H1 (cell line): ENCODE measurements around the gene DEXI. TPM values are rescaled to one million over a fixed set of nuclear protein-coding genes. Genes with fewer than 3 reads are reported as not detected.

Experiments used
- CTCF ChIA-PET: fragments of 300-600 bp; sonication (Branson Sonifier 250); formaldehyde crosslinking; loops from one replicate; lab custom pipeline; 2021; ENCODE audit not compliant: partially characterized antibody; lab: Charles Lee
- POLR2A ChIA-PET: fragments of 300-600 bp; sonication (Branson Sonifier 250); formaldehyde crosslinking; loops from one replicate; lab custom pipeline; 2021; ENCODE audit warnings: inconsistent platforms; ENCODE audit not compliant: partially characterized antibody; lab: Charles Lee
- DNase-seq, 2 experiments: peaks; one replicate each; pipeline versions ENCODE4 v3.0.0 to v3.0.0-alpha.2; 2010 to 2022; ENCODE audit warnings: low spot score in 2 of 2, low read depth in 1 of 2, mixed read lengths in 1 of 2
- FAIRE-seq: peaks from 2 replicates; lab custom pipeline; 2011; peaks lifted over from hg19 to GRCh38; lab: Jason Lieb, UNC
- H2AFZ ChIP-seq: 2 replicates; pipeline ENCODE4 v1.8.1; 2012; ENCODE audit warnings: low read length, inconsistent platforms
- H2AK5ac ChIP-seq: 2 replicates; pipeline ENCODE4 v1.6.1; 2013; ENCODE audit warnings: low read depth, low read length
- H2BK120ac ChIP-seq: replicated peaks from 2 replicates; pipeline ENCODE3; 2013; ENCODE audit warnings: low read depth, low read length, inconsistent platforms
- H2BK12ac ChIP-seq: 2 replicates; pipeline ENCODE4 v1.6.1; 2013; ENCODE audit warnings: low read depth, low read length
- H2BK15ac ChIP-seq: 2 replicates; pipeline ENCODE4 v1.6.1; 2013; ENCODE audit warnings: low read length
- H2BK20ac ChIP-seq: 2 replicates; pipeline ENCODE4 v1.6.1; 2013; ENCODE audit warnings: low read length
- H2BK5ac ChIP-seq: 2 replicates; pipeline ENCODE4 v1.6.1; 2013; ENCODE audit warnings: low read depth, low read length
- H3K14ac ChIP-seq: 2 replicates; pipeline ENCODE4 v1.6.1; 2013; ENCODE audit warnings: inconsistent platforms; ENCODE audit not compliant: insufficient read length
- H3K18ac ChIP-seq: 2 replicates; pipeline ENCODE4 v1.6.1; 2013; ENCODE audit warnings: low read length; ENCODE audit errors: extremely low read depth
- H3K23ac ChIP-seq: 2 replicates; pipeline ENCODE4 v1.6.1; 2013; ENCODE audit warnings: inconsistent platforms; ENCODE audit not compliant: insufficient read length
- H3K23me2 ChIP-seq: 2 replicates; pipeline ENCODE4 v1.6.1; 2013; ENCODE audit warnings: low read depth, low read length
- H3K27ac ChIP-seq: 2 replicates; pipeline ENCODE4 v1.6.1; 2011; ENCODE audit warnings: low read depth, low read length, inconsistent platforms
- H3K27me3 ChIP-seq, 4 experiments: replicated peaks in 1 of 4; 1 replicate in 1 of 4; 2 replicates in 3 of 4; pipeline versions ENCODE4 v1.6.1 to v1.8.1; 2011 to 2013; ENCODE audit warnings: low read length in 3 of 4, mild to moderate bottlenecking in 3 of 4, inconsistent platforms in 2 of 4, mixed read lengths in 2 of 4, moderate library complexity in 1 of 4; ENCODE audit not compliant: control insufficient read depth in 3 of 4, insufficient read depth in 3 of 4; ENCODE audit errors: extremely low read depth in 1 of 4
- H3K36me3 ChIP-seq, 4 experiments: 2 replicates each; pipeline versions ENCODE4 v1.6.1 to v1.8.1; 2011 to 2013; ENCODE audit warnings: mild to moderate bottlenecking in 4 of 4, low read length in 3 of 4, moderate library complexity in 2 of 4, control low read depth in 1 of 4, inconsistent platforms in 1 of 4; ENCODE audit not compliant: insufficient read depth in 4 of 4, control insufficient read depth in 2 of 4
- H3K4ac ChIP-seq: replicated peaks from 2 replicates; pipeline ENCODE3; 2013; ENCODE audit warnings: low read length, low read depth, mixed read lengths, inconsistent platforms; ENCODE audit not compliant: insufficient read length
- H3K4me1 ChIP-seq, 4 experiments: replicated peaks in 1 of 4; 1 replicate in 1 of 4; 2 replicates in 3 of 4; pipeline versions ENCODE4 v1.6.1 to v1.8.1; 2011 to 2013; ENCODE audit warnings: low read length in 3 of 4, inconsistent platforms in 2 of 4, mixed read lengths in 1 of 4; ENCODE audit not compliant: insufficient read depth in 4 of 4, control insufficient read depth in 3 of 4
- H3K4me2 ChIP-seq, 2 experiments: 2 replicates each; pipeline versions ENCODE4 v1.6.1 to v1.8.1; 2011 to 2013; ENCODE audit warnings: low read depth in 2 of 2, low read length in 2 of 2, control low read depth in 1 of 2, inconsistent platforms in 1 of 2, mild to moderate bottlenecking in 1 of 2; ENCODE audit not compliant: insufficient read depth in 1 of 2
- H3K4me3 ChIP-seq, 4 experiments: fragments of 200-600, 300-600 bp in 1 of 4; sonication (generic), shearing (Covaris generic), sonication (Bioruptor Twin) in 1 of 4; 2 replicates each; pipeline versions ENCODE4 v1.5.1 to v1.8.1; 2011 to 2016; ENCODE audit warnings: low read length in 4 of 4, low read depth in 3 of 4, control low read depth in 2 of 4, inconsistent platforms in 2 of 4, mild to moderate bottlenecking in 2 of 4, mixed read lengths in 1 of 4, moderate library complexity in 1 of 4; ENCODE audit not compliant: insufficient read depth in 2 of 4; ENCODE audit errors: extremely low read depth in 1 of 4
- H3K56ac ChIP-seq: replicated peaks from 2 replicates; pipeline ENCODE3; 2013; ENCODE audit warnings: low read depth, mild to moderate bottlenecking, mixed read lengths, low read length, inconsistent platforms; ENCODE audit not compliant: insufficient read length
- H3K79me1 ChIP-seq: 2 replicates; pipeline ENCODE4 v1.6.1; 2013; ENCODE audit warnings: low read depth, low read length, control low read depth
- H3K79me2 ChIP-seq, 2 experiments: 2 replicates each; pipeline versions ENCODE4 v1.6.1 to v1.8.1; 2012 to 2013; ENCODE audit warnings: low read length in 2 of 2, mild to moderate bottlenecking in 2 of 2, inconsistent platforms in 1 of 2; ENCODE audit not compliant: insufficient read depth in 2 of 2, control insufficient read depth in 1 of 2
- H3K9ac ChIP-seq, 4 experiments: replicated peaks in 1 of 4; 1 replicate in 1 of 4; 2 replicates in 3 of 4; pipeline versions ENCODE4 v1.6.1 to v1.8.1; 2011 to 2013; ENCODE audit warnings: low read depth in 3 of 4, low read length in 3 of 4, control low read depth in 2 of 4, mild to moderate bottlenecking in 2 of 4, moderate library complexity in 2 of 4, inconsistent platforms in 1 of 4; ENCODE audit errors: extremely low read depth in 1 of 4
- H3K9me3 ChIP-seq, 2 experiments: 2 replicates each; pipeline versions ENCODE4 v1.6.1 to v1.8.1; 2012 to 2013; ENCODE audit warnings: mild to moderate bottlenecking in 2 of 2, moderate library complexity in 2 of 2, control low read depth in 1 of 2, inconsistent platforms in 1 of 2, low read depth in 1 of 2, low read length in 1 of 2, mixed read lengths in 1 of 2; ENCODE audit not compliant: insufficient read depth in 2 of 2
- H4K20me1 ChIP-seq, 2 experiments: replicated peaks in 1 of 2; 2 replicates each; pipeline versions ENCODE3 to v1.8.1; 2011 to 2013; ENCODE audit warnings: inconsistent platforms in 2 of 2, low read length in 2 of 2, mild to moderate bottlenecking in 1 of 2; ENCODE audit not compliant: insufficient read depth in 2 of 2, control insufficient read depth in 1 of 2
- H4K5ac ChIP-seq: 2 replicates; pipeline ENCODE4 v1.6.1; 2013; ENCODE audit warnings: low read length, low read depth, mixed read lengths, inconsistent platforms; ENCODE audit not compliant: insufficient read length
- H4K8ac ChIP-seq: 2 replicates; pipeline ENCODE4 v1.8.0; 2013; ENCODE audit warnings: mild to moderate bottlenecking, moderate library complexity, low read length, inconsistent platforms; ENCODE audit not compliant: insufficient read depth; ENCODE audit errors: extremely low read depth
- H4K91ac ChIP-seq: replicated peaks from 2 replicates; pipeline ENCODE3; 2013; ENCODE audit warnings: low read length, mixed read lengths, inconsistent platforms; ENCODE audit not compliant: insufficient read length
- CBX5 ChIP-seq: fragments of 300-800, 300-1000 bp; sonication (generic); IDR thresholded peaks from 2 replicates; pipeline ENCODE4 v1.7.1; 2016; ENCODE audit warnings: antibody characterized with exemption, low read length, low read depth
- CREB1 ChIP-seq: IDR thresholded peaks from 2 replicates; pipeline ENCODE4 v1.6.1; 2012; ENCODE audit warnings: inconsistent platforms
- RNF2 ChIP-seq: fragments of 200-900, 300-1000 bp; sonication (generic); IDR thresholded peaks from 2 replicates; pipeline ENCODE4 v1.7.1; 2016; ENCODE audit warnings: borderline replicate concordance, low read depth, mild to moderate bottlenecking, antibody characterized with exemption, low read length; ENCODE audit not compliant: poor library complexity, severe bottlenecking; ENCODE audit errors: missing control alignments
- SAP30 ChIP-seq: fragments of 300-600 bp; sonication (generic); IDR thresholded peaks from 2 replicates; pipeline ENCODE4 v1.7.1; 2012; ENCODE audit warnings: low read length, moderate library complexity, mild to moderate bottlenecking, inconsistent platforms; ENCODE audit not compliant: insufficient read depth, insufficient replicate concordance
- SIN3A ChIP-seq, 2 experiments: IDR thresholded peaks in 1 of 2; conservative IDR thresholded peaks in 1 of 2; 2 replicates each; pipeline ENCODE4 v1.6.1; 2011 to 2012; ENCODE audit warnings: low read length in 2 of 2, improper control_type of control experiment in 1 of 2, low read depth in 1 of 2, mild to moderate bottlenecking in 1 of 2
- SUZ12 ChIP-seq: fragments of 200-600 bp; sonication (generic); IDR thresholded peaks from 2 replicates; pipeline ENCODE4 v1.6.1; 2012; ENCODE audit warnings: mild to moderate bottlenecking, inconsistent platforms, low read length, moderate library complexity, mixed read lengths
- WGBS, 2 experiments: shearing (Covaris generic) in 1 of 2; methylation state at CpG; one replicate each; pipeline versions ENCODE4 v1.1.6 to v1.1.7; 2013 to 2015; ENCODE audit warnings: low lambda C conversion rate in 2 of 2, mixed read lengths in 2 of 2, inconsistent platforms in 1 of 2, low coverage in 1 of 2, missing lambda C conversion rate in 1 of 2; ENCODE audit not compliant: insufficient replicate concordance in 2 of 2, insufficient coverage in 1 of 2, insufficient read length in 1 of 2; ENCODE audit errors: extremely low coverage in 1 of 2, missing lambda C conversion rate in 1 of 2; 5-methylcytosine and 5-hydroxymethylcytosine counted together
- polyA plus RNA-seq, 7 experiments: library from polyadenylated mRNA; depleted of rRNA in 3 of 7; stranded (reverse) in 5 of 7; unstranded in 2 of 7; fragments of >200 nt in 5 of 7; fragments of 200-250 nt in 2 of 7; gene quantifications; 1 replicate in 5 of 7; 2 replicates in 1 of 7; 4 replicates in 1 of 7; pipeline versions ENCODE4 v1.2.1 to v1.2.3, GENCODE V29; 2011 to 2013; ENCODE audit warnings: missing spikeins in 2 of 7, mixed read lengths in 2 of 7
- total RNA-seq: library from RNA; stranded (reverse); fragmentation: NEBNext Ultra II Directional; extraction: Animal tissue kit (Norgen Biotek cat#: 25700); gene quantifications from 2 replicates; pipeline ENCODE4 v1.2.1, GENCODE V29; 2021

The DEXI gene
- total and polyA plus RNA-seq, 2 of the 8 experiments (the other 6 are each of a cell fraction or from before 2014, with no cell fraction given) = 39.5 to 47.3 TPM

DNA sequence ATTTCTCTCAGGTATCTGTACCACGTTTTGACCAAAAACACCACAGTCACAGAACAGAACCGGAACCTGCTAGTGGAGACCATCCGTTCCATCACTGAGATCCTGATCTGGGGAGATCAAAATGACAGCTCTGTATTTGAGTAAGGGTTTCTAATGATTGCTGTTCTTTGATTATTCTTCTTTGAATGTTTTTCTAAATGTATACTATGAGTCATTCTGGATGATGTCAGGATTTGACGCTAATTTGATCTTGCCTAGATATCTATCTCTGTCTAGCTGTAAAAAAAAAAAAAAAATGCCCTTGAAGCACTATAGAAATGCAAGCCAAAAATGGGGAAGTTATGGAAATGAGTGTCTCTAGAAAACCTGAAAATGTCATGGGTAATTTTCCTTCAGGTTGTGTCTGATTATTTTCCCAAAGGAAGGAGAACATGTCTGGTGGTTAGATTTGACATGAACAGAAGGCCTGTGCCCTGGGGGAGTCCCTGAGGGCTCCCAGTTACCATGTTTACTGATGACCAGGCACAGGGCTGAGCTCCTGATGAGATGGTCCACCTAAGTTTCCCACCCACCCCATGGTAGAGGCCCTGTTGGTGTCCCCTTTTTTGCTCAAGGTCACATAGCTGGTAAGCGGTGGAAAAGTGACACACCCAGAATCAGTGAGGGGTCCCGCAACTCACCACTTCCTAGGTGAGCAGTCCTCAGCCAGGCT, 15.7 kb upstream of the DEXI start:
- no peak overlapping the region for H2BK20ac ChIP-seq
- H4K5ac ChIP-seq = no peak overlapping the region
- no peak overlapping the region for H3K27ac ChIP-seq
- no peak overlapping the region for H2BK5ac ChIP-seq
- H2AK5ac ChIP-seq = no peak overlapping the region
- H3K36me3 ChIP-seq = peaks cover 0 to 6% (median 2%) of the 10 kb centered on the region in 4 experiments; a peak in 1 of 8 replicates
- H3K14ac ChIP-seq = no peak overlapping the region
- no peaks in the 10 kb centered on the region for H3K27me3 ChIP-seq
- H3K4me3 ChIP-seq = no peak overlapping the region
- no peak overlapping the region for H3K23ac ChIP-seq
- no peak overlapping the region for H2AFZ ChIP-seq
- no peak overlapping the region for H3K18ac ChIP-seq
- H3K4me1 ChIP-seq = no peaks in the 10 kb centered on the region
- H2BK15ac ChIP-seq = no peak overlapping the region
- H3K9me3 ChIP-seq = no peaks in the 10 kb centered on the region
- H3K79me2 ChIP-seq = peaks cover 0 to 8% of the 10 kb centered on the region in 2 experiments; a peak in 1 of 4 replicates
- no peak overlapping the region for H4K8ac ChIP-seq
- TF ChIP-seq RNF2 = no peak
- TF ChIP-seq CBX5 = no peak
- TF ChIP-seq SAP30 = no peak
- TF ChIP-seq SUZ12 = no peak
- TF ChIP-seq SIN3A (conservative IDR thresholded peaks at IDR 0.05 in 1 of 2, IDR thresholded peaks at IDR 0.05 in 1 of 2; ENCODE audit: low read depth in 1 of 2, low read length in 2 of 2) = no peak
- TF ChIP-seq CREB1 = no peak
- no peak overlapping the region for H3K4me2 ChIP-seq
- FAIRE-seq (no peak), DNase-seq (no peak)
- H4K20me1 ChIP-seq = peaks cover 3 to 7% of the 10 kb centered on the region in 2 experiments
- no peak overlapping the region for H4K91ac ChIP-seq
- CTCF ChIA-PET = interaction anchor here (0.7 to 1.2 kb wide), 3 partner anchors 85 to 208 kb away, joined by 3 read pairs; no protein-coding TSS in a partner anchor
- no peak overlapping the region for H3K56ac ChIP-seq
- H3K79me1 ChIP-seq = peaks cover 4% of the 10 kb centered on the region; the same call in 1 of the 2 replicates
- no peak overlapping the region for H2BK12ac ChIP-seq
- H3K4ac ChIP-seq = no peak overlapping the region
- WGBS, 2 experiments = 90% methylated on average over 6 of the region's 6 CpGs; no CpG with 5 or more reads in 1 of the 2 experiments
- H3K23me2 ChIP-seq = no peaks in the 10 kb centered on the region
- H3K9ac ChIP-seq = no peak overlapping the region
- POLR2A ChIA-PET = interaction anchor here (0.7 kb wide), 1 partner anchor 605 kb away, joined by 3 read pairs; no protein-coding TSS in a partner anchor
- H2BK120ac ChIP-seq = no peak overlapping the region
